ENCODE data around the gene PLA2G4D. TPM values are rescaled to one million over a fixed set of nuclear protein-coding genes. Genes with fewer than 3 reads are reported as not detected.

The PLA2G4D gene
- total RNA-seq, 1 donor from 2014 or later: 26.5 TPM

- intact Hi-C loops (cut with DNase I): no loop called here
- Histone ChIP-seq H3K4me1 (no peaks in the 10 kb centered on the region), H3K4me3 (no peak overlapping the region), H3K27ac (no peak overlapping the region), H3K9me3 (no peaks in the 10 kb centered on the region), H3K36me3 (no peaks in the 10 kb centered on the region), H3K27me3 (no peaks in the 10 kb centered on the region)
- DNase-seq (ENCODE audit: extremely low spot score in 2 of 2): peak in 1 of 2 donors; percentile 55
- no peak for TF ChIP-seq POLR2A (IDR thresholded peaks at IDR 0.05)
- no peak for TF ChIP-seq POLR2AphosphoS5 (IDR thresholded peaks at IDR 0.05; ENCODE audit: insufficient read depth in 1 of 2, low read depth in 1 of 2)
- no peak for TF ChIP-seq CTCF (IDR thresholded peaks at IDR 0.05)
These were observed 51.6 kb downstream of the PLA2G4D start for GRCh38 chr15:42042602-42043400.

GRCh38 chr15:42038401-42038800 lies 56.0 kb downstream of the PLA2G4D start:
- peak in 1 of 2 donors; percentile 43 for DNase-seq (ENCODE audit: extremely low spot score in 2 of 2)
- intact Hi-C loops (cut with DNase I): no loop called here
- Histone ChIP-seq H3K36me3 (no peaks in the 10 kb centered on the region), H3K9me3 (no peaks in the 10 kb centered on the region), H3K27ac (no peak overlapping the region), H3K4me3 (no peak overlapping the region), H3K27me3 (no peaks in the 10 kb centered on the region), H3K4me1 (peaks cover 9% of the 10 kb centered on the region)
- TF ChIP-seq POLR2AphosphoS5 (IDR thresholded peaks at IDR 0.05; ENCODE audit: insufficient read depth in 1 of 2, low read depth in 1 of 2) (no peak), POLR2A (IDR thresholded peaks at IDR 0.05) (no peak), CTCF (IDR thresholded peaks at IDR 0.05) (no peak)

- DNase-seq (ENCODE audit: extremely low spot score in 2 of 2): peak in 1 of 2 donors; percentile 61
- Histone ChIP-seq H3K27ac (no peak overlapping the region), H3K9me3 (no peaks in the 10 kb centered on the region), H3K27me3 (no peaks in the 10 kb centered on the region), H3K36me3 (no peaks in the 10 kb centered on the region), H3K4me3 (no peak overlapping the region), H3K4me1 (peaks cover 9% of the 10 kb centered on the region)
- TF ChIP-seq CTCF (IDR thresholded peaks at IDR 0.05) (no peak), POLR2AphosphoS5 (IDR thresholded peaks at IDR 0.05; ENCODE audit: insufficient read depth in 1 of 2, low read depth in 1 of 2) (no peak), POLR2A (IDR thresholded peaks at IDR 0.05) (no peak)
- intact Hi-C loops (cut with DNase I): no loop called here
These were observed 56.7 kb downstream of the PLA2G4D start for GRCh38 chr15:42037656-42038055.

GRCh38 chr15:42036966-42037365 lies 57.4 kb downstream of the PLA2G4D start:
- H3K36me3 ChIP-seq: no peaks in the 10 kb centered on the region
- intact Hi-C loops (cut with DNase I): no loop called here
- no peaks in the 10 kb centered on the region for H3K9me3 ChIP-seq
- H3K27ac ChIP-seq: no peak overlapping the region
- no peaks in the 10 kb centered on the region for H3K27me3 ChIP-seq
- DNase-seq (ENCODE audit: extremely low spot score in 2 of 2): no peak
- TF ChIP-seq POLR2A (IDR thresholded peaks at IDR 0.05): no peak
- no peak for TF ChIP-seq POLR2AphosphoS5 (IDR thresholded peaks at IDR 0.05; ENCODE audit: insufficient read depth in 1 of 2, low read depth in 1 of 2)
- no peak for TF ChIP-seq CTCF (IDR thresholded peaks at IDR 0.05)
- peaks cover 9% of the 10 kb centered on the region for H3K4me1 ChIP-seq
- H3K4me3 ChIP-seq: no peak overlapping the region
